ENCODE data around the gene SIK3.

SIK3 gene

DNA sequence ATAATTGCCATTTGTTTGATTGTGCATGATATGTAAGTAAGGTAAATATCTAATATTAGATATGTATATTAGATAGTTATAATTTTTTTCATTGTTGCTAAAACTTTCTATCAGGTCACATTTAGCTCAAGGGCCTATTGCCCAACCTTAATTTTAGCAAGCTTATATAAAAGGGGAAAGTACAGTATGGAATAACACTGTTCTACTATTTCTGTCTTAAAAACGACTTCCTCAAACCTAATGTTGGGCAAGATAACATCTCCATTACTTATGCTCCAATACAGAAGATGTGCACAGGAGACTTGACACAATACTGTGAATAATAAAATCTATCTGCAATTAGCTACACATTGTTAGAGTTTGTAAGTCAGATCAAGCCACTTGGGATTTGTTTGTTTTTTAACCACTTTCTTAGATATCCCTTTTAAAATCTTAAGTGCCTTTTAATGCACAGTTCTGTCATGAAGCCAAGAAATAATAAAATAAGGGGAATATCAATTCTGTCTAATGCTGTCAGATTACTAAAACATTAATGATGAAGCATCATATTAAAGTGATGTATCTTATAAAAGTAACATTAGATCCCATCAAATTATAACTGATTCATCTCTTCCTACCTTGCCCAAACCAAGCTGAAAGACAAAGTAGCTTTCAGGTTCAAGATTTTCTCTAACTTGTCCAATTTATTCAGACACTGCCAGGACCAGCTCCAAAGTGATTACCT lies 98.1 kb downstream of the SIK3 start:
- no peak for DNase-seq

DNA sequence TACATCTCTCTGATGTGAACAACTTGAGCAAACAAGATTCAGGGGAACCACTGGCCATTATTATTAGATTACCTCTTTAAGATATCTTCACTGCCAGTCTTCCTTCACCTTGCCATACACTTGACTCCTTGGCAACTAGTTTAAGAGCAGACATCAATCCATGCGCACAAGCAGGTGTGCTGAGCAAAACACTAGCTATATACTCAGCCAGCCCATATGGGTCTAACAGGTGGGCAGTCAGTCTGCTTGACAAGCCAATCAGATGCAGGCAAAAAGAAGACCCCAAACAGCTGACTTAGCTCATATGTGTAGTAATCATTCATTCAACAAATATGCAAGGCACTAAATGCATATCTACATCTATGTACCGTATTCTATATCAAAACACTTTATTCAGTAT lies 101.2 kb downstream of the SIK3 start:
- DNase-seq = no peak

DNA sequence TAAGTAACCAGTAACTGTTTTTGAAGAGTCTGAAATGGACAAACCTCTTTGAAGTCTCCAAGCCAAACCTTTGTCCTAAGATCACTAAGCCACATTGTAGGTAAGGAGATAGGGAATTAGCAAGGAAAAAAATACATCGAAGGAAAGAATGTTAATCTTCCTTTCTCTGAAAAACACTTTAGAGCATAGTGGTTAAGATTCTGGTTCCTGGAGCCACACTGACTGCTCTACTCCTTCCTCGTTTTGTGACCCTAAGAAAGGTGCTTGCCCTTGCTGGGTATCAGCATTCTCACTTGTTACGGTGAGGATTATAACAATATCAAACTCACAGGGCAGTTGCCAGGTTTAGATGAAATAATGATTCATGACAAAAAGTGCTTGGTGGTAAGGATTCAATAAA lies 104.0 kb downstream of the SIK3 start:
- DNase-seq = no peak

DNA sequence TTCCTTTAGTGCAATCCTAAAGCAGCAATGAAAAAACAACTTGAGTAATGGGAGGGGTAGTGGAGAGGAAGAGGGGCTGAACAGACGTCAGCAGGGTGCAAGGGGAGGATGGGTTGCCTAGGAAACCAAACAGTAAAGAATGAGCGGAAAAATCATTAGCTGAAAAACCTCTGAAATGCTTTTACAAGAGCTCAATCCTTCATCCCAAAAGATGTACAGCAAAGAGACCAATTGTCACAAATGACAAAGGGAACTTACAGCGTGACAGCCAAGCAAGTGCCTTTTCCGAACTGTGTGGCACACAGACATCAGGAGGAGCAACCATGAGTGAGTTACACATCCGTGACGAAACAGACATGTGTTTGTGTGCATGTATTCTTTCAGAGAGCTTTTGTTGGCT lies 104.6 kb downstream of the SIK3 start:
- no peak for DNase-seq

DNA sequence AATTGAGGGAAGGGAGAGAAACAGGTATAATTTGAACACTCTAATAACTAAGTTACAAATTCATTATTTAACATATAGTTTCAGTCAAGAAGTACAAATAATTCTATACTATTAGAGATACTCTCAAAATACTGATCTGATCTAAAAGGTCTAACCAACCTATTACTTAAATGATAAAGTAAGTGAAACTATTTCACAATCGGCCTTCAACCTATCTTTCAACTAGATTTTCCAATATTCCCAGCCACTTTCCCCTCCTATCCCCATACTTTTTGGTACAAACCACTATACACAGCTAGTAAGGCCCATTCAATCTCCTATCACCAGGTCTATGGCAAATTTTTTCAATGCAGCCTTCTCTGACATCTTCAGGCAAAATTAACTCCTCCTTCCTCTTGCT lies 106.7 kb downstream of the SIK3 start:
- no peak for DNase-seq

DNA sequence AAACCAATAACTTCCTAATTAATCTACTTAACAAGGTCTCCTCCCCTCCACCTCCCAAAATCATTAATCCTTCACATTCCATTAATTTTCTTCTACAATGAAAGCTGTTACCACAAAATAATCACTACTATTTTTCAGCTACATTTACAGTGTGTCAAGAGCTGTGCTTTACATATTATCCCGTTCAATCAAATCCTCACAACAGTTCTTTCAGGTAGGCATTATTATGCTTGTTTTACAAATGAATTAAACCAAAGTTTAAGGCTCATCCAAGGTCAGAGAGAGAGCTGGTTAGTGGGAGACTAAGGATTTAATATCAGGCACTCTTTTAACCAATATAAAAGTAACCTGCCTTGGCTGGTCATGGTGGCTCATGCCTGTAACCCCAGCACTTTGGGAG lies 107.4 kb downstream of the SIK3 start:
- no peak for DNase-seq

DNA sequence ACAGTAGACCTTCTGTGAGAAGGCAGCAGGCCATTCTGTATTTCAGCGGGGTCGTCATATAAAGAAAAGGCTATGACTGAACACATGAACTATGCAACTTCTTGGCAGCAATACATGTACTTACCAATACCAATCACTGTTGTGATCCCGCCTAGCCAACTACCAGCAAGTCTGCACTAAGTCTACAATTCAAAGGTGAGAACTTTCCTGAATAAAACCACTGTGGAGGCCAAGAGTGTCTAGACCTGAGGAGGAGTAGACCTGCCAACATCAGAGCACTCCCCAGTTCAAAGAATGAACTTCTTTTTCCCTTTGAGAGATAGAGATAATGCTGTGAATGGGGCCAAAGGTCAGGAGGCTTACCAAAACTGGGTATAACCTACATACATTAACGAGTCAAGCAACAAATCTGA lies 108.2 kb downstream of the SIK3 start:
- DNase-seq = no peak

DNA sequence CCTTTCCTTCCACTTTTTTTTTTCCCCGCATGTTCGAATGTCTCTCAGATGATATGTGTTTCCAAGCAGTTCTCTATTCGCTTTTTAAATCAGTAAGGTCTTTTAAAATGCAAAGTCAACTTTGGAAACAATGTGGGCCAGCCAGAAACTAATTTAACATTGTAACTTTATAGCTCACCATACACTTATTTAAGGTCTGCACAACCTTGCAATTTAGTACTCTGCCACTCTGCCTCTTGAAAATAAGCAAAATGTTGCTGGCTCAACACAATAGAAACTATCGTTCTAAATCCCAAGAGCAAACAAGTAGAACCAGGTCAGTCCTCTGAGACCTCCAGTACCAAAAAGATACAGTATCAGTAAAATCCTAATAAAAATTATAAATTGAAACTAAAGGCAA lies 109.0 kb downstream of the SIK3 start:
- DNase-seq = no peak

DNA sequence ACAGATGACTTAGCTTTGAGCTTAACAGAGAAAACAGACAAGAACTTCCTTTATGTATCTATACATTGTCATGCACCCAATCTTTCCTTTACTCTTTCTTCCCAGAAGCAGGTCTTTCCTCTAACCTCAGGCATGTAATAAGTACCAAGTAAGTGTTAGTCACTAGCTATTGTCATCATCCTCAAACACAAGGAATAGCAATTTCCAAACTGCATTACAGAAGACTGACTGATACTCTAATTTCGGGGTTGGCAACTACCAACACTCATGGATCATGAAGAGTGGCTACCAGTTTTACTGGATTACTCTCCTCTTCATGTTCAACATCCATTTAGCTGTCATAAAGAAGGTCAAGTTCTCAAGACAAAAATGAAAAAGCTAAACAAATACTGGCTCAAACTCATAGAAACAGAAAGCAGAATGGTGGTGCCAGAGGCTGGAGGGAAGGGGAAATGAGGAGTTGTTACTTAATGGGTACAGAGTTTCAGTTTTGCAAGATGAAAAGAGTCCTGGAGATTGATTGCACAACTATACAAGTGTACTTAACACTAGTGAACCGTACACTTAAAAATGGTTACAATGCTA lies 111.6 kb downstream of the SIK3 start:
- no peak for DNase-seq

DNA sequence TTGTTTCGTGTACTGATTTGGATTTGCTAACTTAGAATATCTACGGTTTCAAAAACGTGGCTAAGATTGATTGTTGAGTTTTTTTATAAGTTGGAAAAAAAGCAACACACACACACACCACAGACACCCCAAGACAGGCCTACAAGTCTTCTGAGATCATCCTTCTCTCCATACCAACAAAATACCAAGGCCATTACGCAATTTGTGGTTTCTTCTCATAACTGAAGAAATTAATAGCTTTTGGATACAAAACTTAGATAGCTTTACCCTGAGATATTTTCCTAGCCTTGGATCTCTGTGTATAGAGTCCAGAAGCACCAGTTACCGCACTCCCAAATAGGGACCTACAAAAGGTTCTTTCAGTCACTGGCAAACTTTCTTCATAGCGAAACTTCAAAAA lies 113.6 kb downstream of the SIK3 start:
- no peak for DNase-seq

DNA sequence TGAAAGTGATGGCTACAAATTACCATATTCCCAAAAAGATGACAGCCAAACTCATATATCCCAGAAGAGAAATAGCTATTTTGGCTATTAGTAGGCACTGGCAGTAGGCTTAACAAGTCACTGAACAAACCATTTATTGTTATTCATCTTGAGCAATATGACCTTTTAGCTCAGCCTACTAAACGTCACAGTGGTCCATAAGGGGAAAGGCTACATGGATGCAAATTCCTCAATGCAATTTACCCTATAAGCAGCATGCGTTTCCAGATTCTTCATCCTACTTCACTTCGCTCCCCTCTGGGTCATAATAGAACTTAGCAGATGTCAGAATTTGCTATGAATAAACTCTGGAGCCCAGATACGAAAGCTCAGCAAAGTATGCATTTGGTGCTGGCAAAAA lies 114.0 kb downstream of the SIK3 start:
- DNase-seq = no peak

DNA sequence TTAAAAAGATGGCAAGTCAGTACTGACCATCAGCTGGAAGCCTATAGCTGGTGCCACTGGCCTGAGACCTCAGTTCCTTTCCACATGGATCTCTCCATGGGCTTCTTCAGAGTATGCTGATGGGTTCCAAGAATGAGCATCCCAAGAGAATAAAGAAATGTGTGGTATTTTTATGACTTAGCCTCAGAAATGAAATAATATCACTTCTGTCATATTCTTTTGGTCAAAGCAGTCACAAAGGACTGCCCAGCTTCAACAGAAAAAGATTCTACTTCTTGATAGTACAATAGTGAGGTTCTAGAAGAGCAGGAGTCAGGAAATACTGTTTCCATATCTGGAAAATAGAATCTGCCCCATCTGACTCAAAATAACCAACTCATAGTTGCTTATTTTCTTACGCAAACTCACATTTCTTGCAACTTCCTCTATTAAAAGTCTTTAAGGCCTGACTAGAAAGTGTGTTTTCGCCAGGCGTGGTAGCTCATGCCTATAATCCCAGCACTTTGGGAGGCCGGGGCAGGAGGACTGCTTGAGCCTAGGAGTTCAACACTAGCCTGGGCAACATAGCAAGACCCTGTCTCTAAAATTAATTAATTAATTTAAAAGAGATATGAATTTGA lies 116.9 kb downstream of the SIK3 start:
- no peak for DNase-seq

DNA sequence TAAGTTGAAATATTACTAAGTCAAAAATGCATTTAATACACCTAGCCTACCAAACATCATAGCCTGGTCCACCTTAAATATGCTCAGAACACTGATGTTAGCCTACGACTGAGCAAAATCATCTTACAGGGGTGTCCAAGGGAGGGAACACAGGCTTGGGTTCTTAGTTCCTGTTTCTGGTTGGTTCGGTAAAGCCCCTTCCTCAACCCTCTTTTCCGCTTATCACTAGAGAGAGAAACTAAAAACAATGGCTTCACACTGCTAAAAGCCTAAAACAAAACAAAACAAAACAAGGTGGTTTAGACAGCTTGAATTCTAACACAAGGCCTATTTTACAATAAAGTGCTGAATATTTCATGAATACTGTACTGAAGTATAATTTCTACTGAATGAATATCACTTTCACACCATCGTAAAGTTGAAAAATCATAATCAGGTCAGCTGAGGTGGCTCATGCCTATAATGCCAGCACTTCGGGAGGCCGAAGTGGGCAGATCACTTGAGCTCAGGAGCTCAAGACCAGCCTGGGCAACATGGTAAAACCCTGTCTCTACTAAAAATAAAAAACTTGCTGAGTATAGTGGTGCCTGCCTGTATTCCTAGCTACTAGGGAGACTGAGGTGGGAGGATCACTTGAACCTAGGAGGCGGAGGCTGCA lies 118.0 kb downstream of the SIK3 start:
- no peak for DNase-seq

DNA sequence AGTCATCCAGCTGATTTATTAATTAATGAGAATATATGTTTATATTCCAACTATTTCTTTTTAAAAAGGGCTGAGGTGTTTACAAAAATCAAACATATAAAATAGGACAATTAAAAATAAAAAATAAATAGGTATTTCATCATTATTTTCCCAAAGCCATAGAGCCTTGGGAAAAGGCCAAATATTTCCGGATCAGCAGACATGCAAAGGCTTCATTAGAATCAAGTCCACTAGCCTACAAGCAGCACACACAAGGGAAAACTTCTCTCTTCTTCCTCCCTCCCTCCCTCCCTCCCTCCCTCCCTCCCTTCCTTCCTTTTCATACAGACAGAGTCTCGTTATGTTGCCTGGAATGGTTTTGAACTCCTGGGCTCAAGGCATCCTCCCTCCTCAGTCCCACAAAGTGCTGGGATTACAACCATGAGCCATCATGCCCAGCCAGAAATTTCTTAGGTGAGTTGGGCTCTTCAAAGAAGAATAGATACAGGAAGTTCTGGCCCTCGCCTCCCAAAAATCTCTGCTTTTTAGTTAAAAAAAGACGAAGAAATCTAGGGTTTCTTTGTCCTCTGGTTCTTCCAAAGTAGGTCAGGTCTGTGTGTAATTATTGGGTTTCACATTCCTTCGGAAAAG lies 121.2 kb downstream of the SIK3 start:
- DNase-seq = no peak

DNA sequence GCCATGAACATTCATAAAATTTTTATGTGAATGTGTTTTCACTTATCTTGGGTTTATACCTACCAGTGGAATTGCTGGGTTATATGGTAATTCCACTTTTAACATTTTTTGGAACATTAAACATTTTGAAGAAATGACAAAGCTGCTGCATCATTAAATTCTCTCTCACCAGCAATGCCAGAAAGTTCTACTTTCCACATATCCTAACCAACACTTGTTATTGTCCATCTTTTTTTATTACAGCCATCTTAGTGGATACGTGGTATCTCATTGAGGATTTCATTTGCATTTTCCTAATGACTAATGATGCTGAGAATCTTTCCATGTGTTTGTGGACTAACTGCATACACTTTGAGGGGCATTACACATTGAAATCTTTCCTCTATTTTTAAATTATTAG lies 122.6 kb downstream of the SIK3 start:
- no peak for DNase-seq

DNA sequence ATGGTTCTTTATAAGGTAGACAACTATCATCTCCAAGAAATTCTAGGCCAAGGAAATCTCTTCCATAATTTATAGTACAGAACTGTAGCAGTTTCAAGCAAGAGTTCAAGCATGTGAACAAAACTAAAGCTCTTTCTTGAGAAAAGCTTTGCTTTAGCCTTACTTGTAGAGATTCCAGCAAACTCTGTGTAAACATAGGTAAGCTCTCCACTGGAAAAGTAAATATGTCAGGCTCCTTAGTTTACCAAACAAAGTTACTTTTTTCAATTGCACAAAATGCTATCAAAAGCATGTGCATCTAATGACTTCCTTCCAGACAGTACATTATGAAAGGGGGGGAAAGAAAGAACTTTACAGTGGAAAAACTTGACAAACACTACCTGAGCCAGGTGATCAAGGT lies 125.0 kb downstream of the SIK3 start:
- no peak for DNase-seq

DNA sequence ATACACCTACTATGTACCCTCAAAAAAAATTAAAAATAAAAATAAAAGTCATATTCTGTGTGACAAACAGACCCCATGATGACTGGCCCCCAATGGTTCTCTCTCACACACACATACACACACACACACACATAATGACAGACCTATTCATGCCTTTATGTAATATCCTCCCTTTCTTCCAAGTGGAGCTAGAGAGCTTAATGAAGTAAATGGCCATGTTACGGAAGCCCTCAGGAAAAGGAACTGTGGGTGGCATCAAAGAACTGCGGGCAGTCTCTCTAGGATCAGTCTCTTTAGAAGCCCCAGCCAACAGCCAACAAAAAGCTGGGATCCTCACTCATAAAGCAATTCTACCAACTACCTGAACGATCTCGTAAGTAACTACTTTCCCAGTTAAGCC lies 125.5 kb downstream of the SIK3 start:
- DNase-seq = no peak

DNA sequence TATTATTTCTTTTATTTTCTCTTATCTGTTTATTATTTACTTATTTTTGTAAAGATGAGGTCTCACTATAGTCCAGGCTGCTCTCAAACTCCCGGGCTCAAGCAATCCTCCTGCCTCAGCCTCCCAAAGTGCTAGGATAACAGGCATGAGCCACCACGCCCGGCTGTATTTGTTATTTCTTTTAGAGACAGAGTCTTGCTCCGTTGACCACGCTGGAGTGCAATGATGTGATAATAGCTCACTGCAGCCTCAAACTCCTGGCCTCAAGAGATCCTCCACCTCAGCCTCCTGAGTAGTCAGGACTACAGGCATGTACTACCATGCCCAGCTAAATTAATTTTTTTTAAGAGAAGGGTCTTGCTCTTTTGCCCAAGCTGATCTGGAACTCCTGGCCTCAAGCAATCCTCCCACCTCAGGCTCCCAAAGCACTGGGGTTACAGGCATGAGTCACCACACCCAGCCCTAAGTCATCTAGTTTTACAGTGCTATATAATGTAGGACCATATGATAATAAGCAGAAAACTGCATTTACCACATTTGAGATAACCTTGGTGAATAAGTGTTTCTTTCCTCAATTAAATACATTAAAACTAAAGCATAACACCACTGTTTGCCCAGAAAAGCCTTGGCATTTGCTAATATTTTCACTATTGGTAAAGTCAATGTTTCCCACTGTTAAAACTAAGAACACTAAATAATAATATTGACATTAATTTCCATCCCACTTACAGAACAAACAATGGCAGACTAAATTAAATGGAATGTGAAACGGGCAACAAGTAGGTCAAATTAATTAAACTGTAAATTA lies 127.5 kb downstream of the SIK3 start:
- no peak for DNase-seq

DNA sequence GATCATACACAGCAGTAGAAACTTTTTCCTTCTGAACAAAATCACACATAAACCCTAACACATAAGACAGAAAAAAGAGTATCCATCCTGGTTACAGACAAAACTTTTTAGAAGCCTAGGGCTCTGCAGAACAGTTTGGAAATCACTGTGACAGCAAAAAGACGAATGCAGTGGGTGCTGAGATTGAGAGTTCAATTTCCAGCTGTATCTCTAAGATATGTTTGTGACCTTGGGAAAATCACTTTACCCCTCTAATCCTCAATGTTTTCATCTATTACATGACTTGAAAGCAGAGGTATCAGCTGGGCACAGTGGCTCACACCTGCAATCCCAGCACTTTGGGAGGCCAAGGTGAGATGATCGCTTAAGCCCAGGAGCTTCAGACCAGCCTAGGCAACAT lies 128.5 kb downstream of the SIK3 start:
- no peak for DNase-seq

DNA sequence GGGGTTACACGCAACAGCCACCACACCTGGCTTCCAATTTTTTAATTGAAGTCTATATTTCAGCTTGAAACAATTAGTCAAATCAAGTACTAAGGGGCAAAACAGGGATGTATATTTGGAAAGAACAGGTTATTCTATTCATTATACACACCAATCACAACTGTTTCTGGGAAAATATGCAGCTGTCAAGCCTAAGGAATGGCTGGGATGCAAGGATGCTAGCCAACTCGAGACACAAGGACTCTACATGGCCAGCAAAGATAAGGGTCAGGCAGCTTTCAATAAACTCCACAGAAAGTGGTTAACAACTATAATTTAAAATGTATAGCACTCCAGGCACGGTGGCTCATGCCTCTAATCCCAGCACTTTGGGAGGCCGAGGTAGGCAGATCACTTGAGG lies 134.0 kb downstream of the SIK3 start:
- no peak for DNase-seq

DNA sequence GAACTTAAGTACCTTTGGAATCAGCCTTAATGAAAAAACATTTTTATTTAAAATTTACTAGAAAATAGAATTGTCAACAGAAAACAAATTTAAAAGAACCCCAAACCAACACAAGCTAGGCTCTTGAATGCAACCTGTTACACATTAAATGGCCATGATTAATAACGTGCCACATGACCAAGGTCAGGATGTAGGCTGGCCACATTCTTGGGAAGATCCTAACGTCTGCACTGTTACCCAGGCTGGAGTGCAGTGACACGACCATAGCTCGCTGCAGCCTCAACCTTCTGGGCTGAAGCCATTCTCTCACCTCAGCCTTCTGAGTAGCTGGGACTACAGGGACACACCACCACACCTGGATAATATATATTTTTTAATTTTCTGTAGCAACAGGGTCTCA lies 134.4 kb downstream of the SIK3 start:
- DNase-seq = no peak

DNA sequence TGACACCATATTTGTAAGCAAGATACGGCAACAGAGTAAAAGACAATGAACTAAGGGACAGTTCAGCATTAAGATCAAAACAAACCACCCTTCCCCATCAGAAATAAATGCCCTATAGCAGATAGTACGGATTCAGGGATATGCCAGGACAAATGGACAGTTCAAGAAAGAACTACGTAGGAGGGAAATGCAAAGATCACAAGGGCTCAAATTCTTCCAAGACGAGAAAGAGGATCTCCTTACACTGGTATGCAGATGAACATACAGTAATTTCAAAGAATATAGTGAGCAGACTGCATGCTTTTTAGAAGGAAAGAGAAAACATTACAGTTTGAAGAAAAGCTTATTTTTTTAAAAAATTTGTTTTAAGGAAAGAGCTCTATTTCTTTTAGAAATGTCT lies 136.1 kb downstream of the SIK3 start:
- no peak for DNase-seq

DNA sequence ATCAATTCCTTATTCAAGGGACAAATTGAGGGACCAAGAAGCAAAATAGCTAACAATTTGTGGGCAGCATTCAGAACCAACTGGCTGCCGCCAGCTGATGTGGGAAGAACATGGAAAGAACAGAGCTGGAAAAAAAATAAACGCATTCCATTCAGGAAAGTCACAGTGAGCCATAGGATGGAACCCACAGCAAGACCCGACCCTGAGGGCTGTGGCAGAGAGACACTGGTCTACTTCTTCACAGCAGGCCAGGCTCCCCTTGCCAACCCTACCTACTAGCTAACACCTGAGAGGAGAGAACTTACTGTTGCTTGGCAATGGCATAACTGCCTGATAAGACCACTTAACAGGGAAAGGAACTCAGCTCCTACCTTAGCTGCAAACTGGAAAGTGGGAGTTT lies 137.3 kb downstream of the SIK3 start:
- DNase-seq = no peak

Measured in cerebellar nuclear complex (tissue), 1 donor.